HG03442 (cell line): Measurements from ENCODE around the gene ZNF174.
A peak's percentile ranks its signal among the peaks of the same experiment; 100 is the strongest.

Experiments used
- ATAC-seq: cut with Tn5 transposase; IDR thresholded peaks from one replicate; pipeline ENCODE4 v1.9.1; 2021; ENCODE audit warnings: mild to moderate bottlenecking, moderate library complexity; ENCODE audit not compliant: unreplicated experiment

Gene ZNF174

DNA sequence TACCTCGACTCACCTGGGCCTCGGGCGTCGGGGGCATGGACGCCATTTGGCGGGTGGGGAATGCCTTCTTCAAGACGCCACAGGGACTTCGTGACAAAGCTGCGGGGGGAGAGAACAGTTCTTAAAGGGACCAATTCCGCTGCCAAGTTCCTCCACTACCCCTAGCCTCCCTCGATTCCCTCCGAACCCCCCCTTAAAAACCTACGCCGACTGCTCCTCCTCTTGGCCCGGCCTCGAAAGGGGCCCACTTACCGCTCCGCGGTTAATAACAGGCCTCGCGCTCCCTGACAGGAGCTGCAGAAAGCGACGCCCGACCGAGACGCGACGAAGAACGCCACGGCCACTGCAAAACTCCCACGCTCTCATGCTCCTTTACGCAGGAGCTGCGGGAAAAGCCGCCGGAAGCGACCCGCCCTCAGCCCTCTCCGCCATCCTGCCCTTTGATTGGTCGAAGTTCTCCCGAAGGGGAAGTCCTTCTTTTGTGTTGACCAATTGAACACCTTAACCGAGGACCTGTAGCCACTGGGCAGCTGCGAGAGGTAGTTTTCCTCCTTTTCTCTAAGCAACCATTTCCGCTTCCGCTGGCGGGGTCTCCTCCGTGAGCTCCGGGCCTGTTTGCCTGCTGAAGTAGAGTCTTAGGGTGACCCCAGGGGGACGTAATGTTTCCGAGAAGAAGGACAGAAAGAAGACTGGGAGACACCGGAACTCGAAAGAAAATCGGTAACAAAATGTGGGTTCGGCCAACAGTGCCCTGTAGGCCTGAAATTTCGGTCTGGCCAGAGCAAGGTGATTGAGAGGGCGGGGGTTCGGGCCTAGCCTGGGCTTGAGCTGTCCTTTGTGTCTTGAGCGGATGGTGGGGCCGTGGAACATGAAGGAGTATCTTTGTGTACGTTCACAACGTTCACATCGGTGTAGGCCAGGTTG, 42.4 kb downstream of the ZNF174 start, which contains the start of the genes NAA60 and ZNF597:
NAA60 (plus strand) TSS at position 573 of the 924 bp plus-strand sequence. CDS start 32,548 bp downstream, outside the sequence.
ZNF597 (minus strand) TSS at position 397 of the 924 bp plus-strand sequence; CDS start at position 46, 351 bp downstream.
- peak; percentile 85 for ATAC-seq

- ATAC-seq = peak; percentile 23
These were observed 43.0 kb downstream of the ZNF174 start for GRCh38 chr16:3444032-3444388.

GRCh38 chr16:3454093-3454492, 53.1 kb downstream of the ZNF174 start:
- no peak for ATAC-seq

GRCh38 chr16:3454631-3455147, 53.7 kb downstream of the ZNF174 start:
- no peak for ATAC-seq

- ATAC-seq = peak; percentile 79
These were observed 56.6 kb downstream of the ZNF174 start for GRCh38 chr16:3457434-3458252.

DNA sequence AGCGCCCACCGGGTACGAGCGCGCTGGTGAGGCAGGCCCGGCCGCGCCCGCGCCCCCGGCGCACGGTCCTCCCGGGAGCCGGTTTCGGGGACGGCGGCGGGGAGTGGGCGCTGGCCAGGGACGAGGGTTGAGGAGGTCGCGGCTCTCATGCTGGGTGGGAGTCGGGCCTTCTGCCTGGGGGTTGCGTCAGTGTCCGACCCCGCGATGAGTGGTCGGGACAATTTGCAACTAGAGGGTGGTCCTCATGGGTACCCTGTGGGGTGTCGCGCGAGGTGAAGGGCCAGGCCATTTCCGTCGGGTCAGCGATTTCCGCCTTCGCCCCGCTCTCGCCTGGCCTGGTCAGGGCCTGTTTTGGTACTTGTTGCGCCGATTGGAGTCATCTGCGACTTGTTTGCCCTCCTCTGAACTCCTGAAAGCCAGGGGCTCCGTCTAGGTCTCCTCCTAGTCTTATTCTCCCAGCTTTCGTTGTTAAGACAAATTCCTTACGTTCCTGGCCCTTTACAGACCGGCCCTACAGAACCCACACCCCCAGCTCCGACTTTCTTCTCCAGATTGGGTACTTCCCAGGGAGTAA, 57.4 kb downstream of the ZNF174 start:
- peak; percentile 16 for ATAC-seq

DNA sequence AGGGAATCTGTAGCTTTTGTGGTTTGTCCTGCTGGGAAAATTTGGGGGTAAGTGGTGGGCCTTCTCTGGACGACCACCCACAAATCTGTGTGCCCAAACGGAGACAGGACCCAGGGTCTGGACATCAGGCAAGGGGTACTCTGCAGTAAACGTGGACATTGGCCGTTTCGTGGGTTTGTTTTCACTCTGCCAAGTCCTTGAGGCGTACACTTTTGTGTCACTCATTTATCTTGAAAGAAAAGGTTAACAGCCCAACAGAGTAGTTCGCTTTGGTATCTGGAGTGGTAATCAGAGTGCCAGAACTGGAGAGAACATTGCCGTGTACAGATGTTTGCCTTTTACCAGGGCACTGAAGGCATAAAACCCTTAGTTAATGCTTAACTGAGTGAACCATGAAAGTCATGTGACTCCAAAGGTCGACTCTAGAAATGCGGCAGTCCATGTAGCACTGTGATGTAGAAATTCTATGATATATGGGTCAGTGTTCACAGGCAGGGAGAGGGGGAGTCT, 57.9 kb downstream of the ZNF174 start:
- ATAC-seq = no peak
